ENCODE measurements around the gene TAP2. TPM values are rescaled to one million over a fixed set of nuclear protein-coding genes. Genes with fewer than 3 reads are reported as not detected.

TAP2 gene
- total RNA-seq, 2 experiments from 2014 or later = 96.4 to 108 TPM

DNA sequence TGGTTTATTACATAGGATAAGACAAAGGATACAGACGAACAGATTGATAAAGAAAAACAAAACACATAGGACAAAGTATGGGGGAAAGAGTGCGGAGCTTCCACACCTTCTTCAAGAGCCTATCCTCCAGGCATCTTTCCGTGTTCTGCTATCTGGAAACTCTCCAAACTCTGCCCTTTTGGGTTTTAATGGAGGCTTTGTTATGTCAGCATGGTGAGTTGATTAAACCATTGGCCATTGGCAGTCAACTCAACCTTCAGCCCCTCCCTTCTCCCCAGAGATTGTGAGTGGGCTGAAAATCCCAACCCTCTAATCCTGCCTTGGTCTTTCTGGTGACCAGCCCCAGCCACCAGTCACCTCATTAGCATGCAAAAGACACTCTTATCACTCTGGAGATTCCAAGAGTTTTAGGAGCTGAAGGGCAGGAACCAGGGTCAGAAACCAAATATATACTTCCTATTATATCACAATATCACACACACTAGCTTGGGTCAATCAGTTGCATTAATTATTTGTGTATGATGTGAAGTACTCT lies 45.6 kb downstream of the TAP2 start:
- H3K4me2 ChIP-seq (ENCODE audit: low read length) = no peak overlapping the region
- H3K4me1 ChIP-seq (ENCODE audit: insufficient read depth, low read length, poor library complexity, severe bottlenecking) = peaks cover 26% of the 10 kb centered on the region
- H3K27ac ChIP-seq (ENCODE audit: low read depth, low read length, poor library complexity, severe bottlenecking) = no peak overlapping the region
- no peaks in the 10 kb centered on the region for H3K9me2 ChIP-seq (ENCODE audit: insufficient read depth, low read length)
- no peak for DNase-seq (ENCODE audit: low spot score)
- H3K4me3 ChIP-seq (ENCODE audit: low read depth, low read length, poor library complexity, severe bottlenecking) = no peak overlapping the region
- H4K20me1 ChIP-seq (ENCODE audit: insufficient read depth, low read length) = no peaks in the 10 kb centered on the region
- H2AFZ ChIP-seq (ENCODE audit: low read length) = no peak overlapping the region
- intact Hi-C loops (cut with micrococcal nuclease; ENCODE audit: unreplicated experiment) = no loop called here
- peaks cover 2% of the 10 kb centered on the region; the same call in 1 of the 2 replicates for H3K9me3 ChIP-seq (ENCODE audit: low read length)
- H3K36me3 ChIP-seq (ENCODE audit: insufficient read depth, low read length) = peaks cover under 1% of the 10 kb centered on the region; the same call in 1 of the 2 replicates
- CTCF ChIA-PET (ENCODE audit: unreplicated experiment) = interaction anchor here (0.8 to 1.0 kb wide), 2 partner anchors 22 to 91 kb away, joined by 4 to 5 read pairs; no protein-coding TSS in a partner anchor
- H3K79me2 ChIP-seq (ENCODE audit: insufficient read depth, low read depth, low read length) = no peaks in the 10 kb centered on the region
- POLR2A ChIA-PET = interaction anchor here (0.6 to 1.1 kb wide), 3 partner anchors 12 to 168 kb away, joined by 3 read pairs; no protein-coding TSS in a partner anchor
- no TSS peak for BruUV-seq (replicated peaks)
- TF ChIP-seq CTCF (conservative IDR thresholded peaks at IDR 0.05; ENCODE audit: low read length) (no peak), EZH2phosphoT487 (IDR thresholded peaks at IDR 0.05; ENCODE audit: borderline replicate concordance, low read depth, low read length) (no peak)

DNA sequence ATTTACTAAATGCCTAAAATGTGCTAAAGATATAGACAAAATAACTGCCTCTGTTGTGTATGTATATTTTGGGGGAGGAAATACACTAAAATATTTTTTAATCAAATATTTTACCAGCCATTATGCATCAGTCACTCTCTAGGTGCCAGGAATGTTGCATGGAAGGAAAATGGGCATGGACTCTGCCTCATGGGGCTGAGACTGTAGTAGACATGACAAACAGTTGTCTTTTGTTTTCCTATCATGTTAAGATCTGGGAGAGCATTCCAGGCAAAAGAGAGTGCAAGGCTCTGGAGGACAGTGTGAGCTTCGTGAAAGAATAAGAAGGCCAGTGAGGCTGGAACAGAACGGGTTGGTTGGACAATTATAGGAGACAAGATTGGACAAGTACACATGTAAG lies 48.2 kb downstream of the TAP2 start:
- CTCF ChIA-PET (ENCODE audit: unreplicated experiment) = no interaction called here

More for the DNA sequence above, 48.2 kb downstream of the TAP2 start:
- TF ChIP-seq CTCF (conservative IDR thresholded peaks at IDR 0.05; ENCODE audit: low read length) (no peak), EZH2phosphoT487 (IDR thresholded peaks at IDR 0.05; ENCODE audit: borderline replicate concordance, low read depth, low read length) (no peak)
- H3K4me1 ChIP-seq (ENCODE audit: insufficient read depth, low read length, poor library complexity, severe bottlenecking) = peaks cover 10% of the 10 kb centered on the region
- no peaks in the 10 kb centered on the region for H4K20me1 ChIP-seq (ENCODE audit: insufficient read depth, low read length)
- no peak overlapping the region for H3K4me3 ChIP-seq (ENCODE audit: low read depth, low read length, poor library complexity, severe bottlenecking)
- H3K9me3 ChIP-seq (ENCODE audit: low read length) = no peaks in the 10 kb centered on the region
- no TSS peak for BruUV-seq (replicated peaks)
- no peak overlapping the region for H2AFZ ChIP-seq (ENCODE audit: low read length)
- H3K4me2 ChIP-seq (ENCODE audit: low read length) = no peak overlapping the region
- no peaks in the 10 kb centered on the region for H3K79me2 ChIP-seq (ENCODE audit: insufficient read depth, low read depth, low read length)
- no peak for DNase-seq (ENCODE audit: low spot score)
- H3K36me3 ChIP-seq (ENCODE audit: insufficient read depth, low read length) = no peaks in the 10 kb centered on the region
- no peak overlapping the region for H3K27ac ChIP-seq (ENCODE audit: low read depth, low read length, poor library complexity, severe bottlenecking)
- intact Hi-C loops (cut with micrococcal nuclease; ENCODE audit: unreplicated experiment) = no loop called here
- POLR2A ChIA-PET = no interaction called here
- no peaks in the 10 kb centered on the region for H3K9me2 ChIP-seq (ENCODE audit: insufficient read depth, low read length)

Other genes starting within 250 kb of the TAP2 start
- 132 and 156 TPM in 2 replicates for gene HLA-DRB1, start 248.9 kb downstream of the TAP2 start, total RNA-seq (2014; rRNA removed; shearing (Covaris generic))
- 98.1 and 111 TPM in 2 replicates for gene HLA-DRB1, start 248.9 kb downstream of the TAP2 start, total RNA-seq (2022)
- 0.79 and 1.6 TPM in 2 replicates for gene HLA-DQA1, start 201.3 kb downstream of the TAP2 start, total RNA-seq (2014; rRNA removed; shearing (Covaris generic))
- gene HLA-DQA1, start 201.3 kb downstream of the TAP2 start, total RNA-seq (2022) = 31.2 and 32.3 TPM in 2 replicates
- 1.2 and 10.5 TPM in 2 replicates for gene HLA-DQB1, start 172.1 kb downstream of the TAP2 start, total RNA-seq (2014; rRNA removed; shearing (Covaris generic))
- 16.5 and 20.9 TPM in 2 replicates for gene HLA-DQB1, start 172.1 kb downstream of the TAP2 start, total RNA-seq (2022)
- 0.13 TPM in 1 of 2 replicates, not detected in the other for gene HLA-DQA2, start 97.3 kb downstream of the TAP2 start, total RNA-seq (2014; rRNA removed; shearing (Covaris generic))
- 3.3 and 3.6 TPM in 2 replicates for gene HLA-DQA2, start 97.3 kb downstream of the TAP2 start, total RNA-seq (2022)
- gene HLA-DQB2, start 75.2 kb downstream of the TAP2 start, total RNA-seq (2014; rRNA removed; shearing (Covaris generic)) = not detected in 2 replicates
- 5.1 and 7.2 TPM in 2 replicates for gene HLA-DQB2, start 75.2 kb downstream of the TAP2 start, total RNA-seq (2022)
- gene HLA-DOB, start 21.7 kb downstream of the TAP2 start, total RNA-seq (2014; rRNA removed; shearing (Covaris generic)) = 46.5 and 48.1 TPM in 2 replicates
- gene HLA-DOB, start 21.7 kb downstream of the TAP2 start, total RNA-seq (2022) = 57.1 and 69.3 TPM in 2 replicates
- gene PSMB8, start 5.3 kb upstream of the TAP2 start, total RNA-seq (2014; rRNA removed; shearing (Covaris generic)) = 142 and 164 TPM in 2 replicates
- gene PSMB8, start 5.3 kb upstream of the TAP2 start, total RNA-seq (2022) = 194 and 216 TPM in 2 replicates
- 62.1 and 85.9 TPM in 2 replicates for gene TAP1, start 15.0 kb upstream of the TAP2 start, total RNA-seq (2014; rRNA removed; shearing (Covaris generic))
- gene TAP1, start 15.0 kb upstream of the TAP2 start, total RNA-seq (2022) = 66.3 and 75.0 TPM in 2 replicates
- gene PSMB9, start 15.5 kb upstream of the TAP2 start, total RNA-seq (2014; rRNA removed; shearing (Covaris generic)) = 149 and 158 TPM in 2 replicates
- gene PSMB9, start 15.5 kb upstream of the TAP2 start, total RNA-seq (2022) = 193 and 207 TPM in 2 replicates
- gene HLA-DMB, start 102.3 kb upstream of the TAP2 start, total RNA-seq (2014; rRNA removed; shearing (Covaris generic)) = 85.1 and 98.0 TPM in 2 replicates
- gene HLA-DMB, start 102.3 kb upstream of the TAP2 start, total RNA-seq (2022) = 77.0 and 78.5 TPM in 2 replicates
- gene HLA-DMA, start 114.4 kb upstream of the TAP2 start, total RNA-seq (2014; rRNA removed; shearing (Covaris generic)) = 175 and 207 TPM in 2 replicates
- 140 TPM in 2 replicates for gene HLA-DMA, start 114.4 kb upstream of the TAP2 start, total RNA-seq (2022)
- 236 and 237 TPM in 2 replicates for gene BRD2, start 129.9 kb upstream of the TAP2 start, total RNA-seq (2014; rRNA removed; shearing (Covaris generic))
- 326 and 361 TPM in 2 replicates for gene BRD2, start 129.9 kb upstream of the TAP2 start, total RNA-seq (2022)
- gene HLA-DOA, start 170.9 kb upstream of the TAP2 start, total RNA-seq (2014; rRNA removed; shearing (Covaris generic)) = 60.3 and 78.3 TPM in 2 replicates
- 55.0 and 65.4 TPM in 2 replicates for gene HLA-DOA, start 170.9 kb upstream of the TAP2 start, total RNA-seq (2022)
- gene HLA-DPA1, start 234.9 kb upstream of the TAP2 start, total RNA-seq (2014; rRNA removed; shearing (Covaris generic)) = 306 and 388 TPM in 2 replicates
- 253 and 256 TPM in 2 replicates for gene HLA-DPA1, start 234.9 kb upstream of the TAP2 start, total RNA-seq (2022)
- 117 and 139 TPM in 2 replicates for gene HLA-DPB1, start 237.3 kb upstream of the TAP2 start, total RNA-seq (2014; rRNA removed; shearing (Covaris generic))
- gene HLA-DPB1, start 237.3 kb upstream of the TAP2 start, total RNA-seq (2022) = 74.5 and 78.5 TPM in 2 replicates